ENCODE results near the gene LDLRAD3. TPM values are rescaled to one million over a fixed set of nuclear protein-coding genes. Genes with fewer than 3 reads are reported as not detected.

LDLRAD3 gene
- total RNA-seq, 1 experiment from 2014 or later = 11.0 TPM

DNA sequence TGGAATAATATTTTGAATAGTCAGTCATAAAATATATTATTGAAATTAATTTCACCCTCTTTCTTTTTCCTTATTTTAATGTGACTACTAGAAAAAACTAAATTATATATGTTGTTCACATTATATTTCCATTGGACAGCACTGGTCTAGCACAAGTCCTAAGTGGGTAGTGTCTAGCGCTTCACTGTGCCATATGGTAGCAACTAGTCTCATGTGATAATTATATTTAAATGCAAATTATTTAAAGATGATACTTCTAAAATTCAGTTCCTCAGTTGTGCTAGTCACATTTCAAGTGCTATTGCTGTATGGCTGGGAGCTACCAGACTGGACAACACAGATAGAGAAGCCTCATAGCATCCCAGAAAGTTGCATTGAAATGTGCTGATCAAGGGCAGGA is 19.1 kb upstream of the LDLRAD3 start:
- DNase-seq (ENCODE audit: extremely low read depth, low read depth) = no peak

DNA sequence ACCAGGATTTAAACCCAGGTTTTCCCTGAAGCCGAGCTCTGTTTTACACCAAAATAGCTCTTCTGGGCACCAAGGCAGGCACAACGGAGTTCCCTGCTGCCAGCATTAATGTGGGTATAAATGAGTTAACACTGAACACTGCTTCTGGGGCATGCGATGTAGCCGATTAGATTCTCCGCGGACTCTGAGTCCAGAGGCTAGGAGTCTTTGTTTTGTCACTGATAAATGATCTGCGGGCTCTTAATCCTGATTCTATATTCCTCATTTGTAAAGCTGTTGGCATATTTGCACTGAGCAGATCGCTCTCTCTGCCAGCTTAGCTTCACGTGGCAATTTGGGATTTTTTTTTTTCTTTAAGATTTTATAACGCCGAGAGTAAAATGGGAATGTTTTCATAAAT is 16.8 kb upstream of the LDLRAD3 start:
- no peak for DNase-seq (ENCODE audit: extremely low read depth, low read depth)

DNA sequence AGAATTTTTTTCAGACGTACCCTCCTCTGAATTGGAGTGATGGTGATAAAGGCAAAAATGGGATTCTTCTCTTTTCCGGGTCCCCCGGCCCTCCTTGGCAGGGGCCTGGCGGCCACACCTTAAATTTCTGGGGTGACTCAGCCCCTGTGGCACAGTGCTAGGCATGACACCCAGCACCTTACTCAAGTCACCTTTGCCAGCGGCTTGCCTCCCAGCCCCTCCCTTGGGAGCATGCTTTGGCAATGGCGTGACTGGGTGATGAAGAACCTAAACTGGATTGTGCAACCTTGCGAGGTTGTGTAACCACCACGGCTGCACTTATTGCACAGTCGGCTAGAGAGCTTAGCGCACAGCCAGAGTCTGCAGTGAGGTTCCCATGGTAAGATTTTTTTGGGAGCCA is 16.2 kb upstream of the LDLRAD3 start:
- peak; percentile 74 for DNase-seq (ENCODE audit: extremely low read depth, low read depth)

DNA sequence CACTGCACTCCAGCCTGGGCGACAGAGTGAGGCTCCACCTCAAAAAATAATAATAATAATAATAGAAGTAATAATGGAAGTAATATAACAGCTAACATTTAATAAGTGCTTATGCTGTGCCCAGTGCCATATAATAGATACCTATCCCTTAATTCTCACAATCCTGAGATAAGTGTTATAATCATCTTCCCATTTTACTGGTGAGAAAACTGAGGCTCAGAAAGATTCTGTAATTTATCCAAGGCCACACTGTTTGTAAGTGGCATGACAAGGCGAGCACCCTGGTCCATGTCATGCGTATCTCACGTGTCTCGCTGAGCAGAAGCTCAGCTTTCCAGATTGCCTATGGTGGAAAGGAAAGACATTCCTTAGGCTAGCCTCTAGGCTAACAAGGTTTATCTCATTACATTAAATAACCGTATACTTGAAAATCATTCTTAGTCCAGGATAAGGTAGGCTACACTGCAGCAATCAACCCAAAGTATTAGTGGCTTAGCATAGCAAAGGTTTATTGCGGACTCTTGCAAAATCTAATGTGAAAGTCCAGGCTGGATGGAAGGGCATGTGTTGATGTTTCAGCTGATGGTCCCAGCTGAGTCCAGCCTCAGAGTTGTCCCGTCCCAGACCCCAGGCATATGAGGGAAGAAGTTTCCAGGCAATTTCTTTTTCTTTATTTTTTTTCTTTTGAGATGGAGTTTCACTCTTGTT is 15.0 kb upstream of the LDLRAD3 start:
- no peak for DNase-seq (ENCODE audit: extremely low read depth, low read depth)

DNA sequence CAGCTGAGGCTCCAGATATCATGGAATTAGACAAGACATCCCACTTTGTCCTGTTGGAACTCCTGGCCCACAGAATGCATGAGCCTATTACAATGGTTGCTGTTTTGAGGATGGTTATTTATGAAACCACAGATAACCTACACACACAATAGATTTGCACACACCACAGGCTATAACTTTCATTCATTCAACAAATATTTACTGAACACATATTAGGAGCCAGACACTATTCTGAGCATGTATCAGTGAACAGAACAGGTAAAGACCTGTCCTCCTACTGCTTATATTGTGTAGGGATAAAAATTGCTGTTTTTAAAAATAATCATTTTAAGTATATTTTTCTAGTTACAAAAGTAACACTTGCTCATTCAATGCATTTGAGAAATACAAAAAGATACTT is 13.4 kb upstream of the LDLRAD3 start:
- DNase-seq (ENCODE audit: extremely low read depth, low read depth) = no peak

DNA sequence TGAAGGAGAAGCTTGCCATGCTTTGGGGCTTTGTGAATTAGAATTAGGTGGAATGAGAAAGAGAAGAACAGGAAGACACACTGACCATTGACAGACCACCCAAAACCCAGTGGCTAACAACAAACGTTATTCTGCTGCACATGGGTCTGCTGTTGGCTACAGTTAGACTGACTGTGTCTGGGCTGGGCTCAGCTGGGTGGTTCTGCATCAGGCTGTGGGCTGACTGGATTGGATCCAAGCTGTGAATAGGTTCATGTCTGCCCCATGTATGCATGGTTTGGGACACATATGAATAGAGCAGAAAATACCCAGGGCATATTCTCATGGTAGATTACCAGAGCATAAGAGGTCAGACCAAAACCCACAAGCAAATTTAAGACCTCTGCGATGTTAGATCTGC is 11.7 kb upstream of the LDLRAD3 start:
- DNase-seq (ENCODE audit: extremely low read depth, low read depth) = no peak

DNA sequence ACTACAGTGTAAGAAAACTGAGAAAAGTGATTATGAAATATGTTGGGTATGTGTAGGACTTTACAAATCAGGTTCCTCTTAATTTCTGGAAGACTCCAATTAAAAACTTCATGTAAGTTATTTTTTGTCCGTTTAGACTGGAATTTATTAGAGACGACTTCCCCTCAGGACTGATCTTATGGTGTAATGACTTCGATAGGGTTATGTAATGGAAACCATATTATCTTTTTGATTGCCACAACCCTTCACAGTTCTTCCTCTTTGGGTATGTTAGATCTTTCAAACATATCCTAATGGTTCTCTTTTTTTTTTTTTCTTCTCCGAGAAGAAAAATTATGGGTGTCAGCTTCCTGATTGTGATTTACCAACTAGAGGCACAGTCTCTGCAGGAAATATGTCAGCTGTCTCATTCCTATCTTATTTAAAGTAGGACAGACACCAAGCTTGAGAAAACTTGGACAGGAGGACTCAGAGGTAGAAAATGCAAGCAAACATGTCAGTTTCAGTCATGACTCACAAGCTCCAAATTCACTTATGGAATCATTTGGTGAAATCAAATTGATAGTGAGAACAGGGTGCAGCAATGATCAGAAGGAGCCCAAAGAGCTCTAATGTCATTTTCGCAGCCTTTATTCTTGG is 11.1 kb upstream of the LDLRAD3 start:
- no peak for DNase-seq (ENCODE audit: extremely low read depth, low read depth)

DNA sequence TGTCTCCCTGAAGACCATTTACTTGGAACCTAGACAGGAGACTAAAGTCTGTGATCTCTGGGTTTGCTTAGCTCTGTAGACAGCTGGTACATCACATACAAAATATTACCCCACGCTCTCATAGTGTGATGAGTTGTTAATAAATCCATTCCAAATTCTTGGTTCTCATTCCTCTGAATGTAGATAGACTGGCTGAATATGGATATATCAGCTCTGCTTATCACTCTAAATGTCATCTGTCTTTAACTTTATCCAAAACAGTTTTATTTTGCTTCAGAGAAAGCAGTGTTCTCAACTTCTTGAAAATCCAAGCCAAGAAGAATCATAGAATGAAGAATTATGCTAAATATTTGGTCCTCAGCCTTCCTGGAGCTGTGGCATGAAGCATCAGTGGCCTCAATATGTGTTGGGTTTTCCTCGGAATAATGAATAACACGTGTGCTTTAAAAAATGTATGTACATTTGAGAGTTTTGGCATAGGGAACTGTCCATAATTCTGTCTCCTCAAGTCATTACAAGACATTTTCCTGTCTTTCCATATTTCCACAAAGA is 10.5 kb upstream of the LDLRAD3 start:
- DNase-seq (ENCODE audit: extremely low read depth, low read depth) = no peak

DNA sequence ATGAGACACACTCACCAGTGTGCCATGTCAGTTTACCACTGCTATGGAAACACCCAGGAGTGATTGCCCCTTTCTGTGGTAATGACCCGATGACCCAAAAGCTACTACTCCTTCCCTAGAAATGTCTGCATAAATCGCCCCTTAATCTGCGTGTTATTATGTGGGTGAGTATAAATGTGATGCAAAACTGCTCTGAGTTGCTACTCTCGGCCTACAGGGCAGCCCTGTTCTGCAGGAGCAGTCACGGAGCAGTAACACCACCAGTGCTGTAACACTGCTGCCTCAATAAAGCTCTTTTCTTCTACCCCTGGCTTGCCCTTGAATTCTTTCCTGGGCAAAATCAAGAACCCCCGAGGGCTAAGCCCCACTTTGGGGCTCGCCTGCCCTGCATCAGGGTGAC is 9.6 kb upstream of the LDLRAD3 start:
- no peak for DNase-seq (ENCODE audit: extremely low read depth, low read depth)

DNA sequence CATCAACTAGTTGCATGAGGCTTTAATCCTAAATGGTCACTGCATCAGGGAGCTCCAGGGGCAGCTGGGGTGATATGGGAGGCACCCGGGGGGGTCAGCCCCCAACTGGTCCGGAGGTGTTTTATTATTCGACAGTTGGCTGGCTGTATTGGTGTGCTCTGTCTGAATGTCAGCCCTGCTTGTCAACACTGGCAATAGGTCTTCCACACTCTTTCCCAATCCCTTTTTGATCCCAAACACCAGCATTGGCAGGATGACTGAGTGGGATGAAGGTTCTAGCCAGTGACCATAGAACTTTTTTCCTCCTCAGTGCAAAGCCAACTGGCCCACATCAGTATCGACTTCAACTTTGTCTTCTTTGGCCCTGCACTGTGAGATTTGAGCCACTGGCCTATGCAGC is 8.9 kb upstream of the LDLRAD3 start:
- no peak for DNase-seq (ENCODE audit: extremely low read depth, low read depth)

DNA sequence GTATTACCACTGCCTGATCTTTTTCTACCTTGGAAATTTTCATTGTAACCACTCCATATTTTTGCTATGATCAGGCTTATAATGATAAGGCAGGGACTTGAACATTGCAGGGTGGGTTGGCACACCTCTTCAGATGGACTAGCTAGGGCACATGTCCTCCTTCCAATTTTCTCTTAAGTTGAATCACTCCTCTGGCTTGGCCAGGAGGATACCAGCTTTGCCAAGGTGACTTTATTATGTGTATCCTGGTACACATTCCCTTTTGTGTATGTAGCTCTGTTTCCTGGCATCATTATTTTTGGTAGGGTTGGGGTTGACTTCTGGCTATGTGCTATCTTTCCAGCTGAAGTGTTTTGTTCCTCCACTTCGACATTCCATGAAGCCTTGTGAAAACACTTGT is 8.5 kb upstream of the LDLRAD3 start:
- no peak for DNase-seq (ENCODE audit: extremely low read depth, low read depth)

DNA sequence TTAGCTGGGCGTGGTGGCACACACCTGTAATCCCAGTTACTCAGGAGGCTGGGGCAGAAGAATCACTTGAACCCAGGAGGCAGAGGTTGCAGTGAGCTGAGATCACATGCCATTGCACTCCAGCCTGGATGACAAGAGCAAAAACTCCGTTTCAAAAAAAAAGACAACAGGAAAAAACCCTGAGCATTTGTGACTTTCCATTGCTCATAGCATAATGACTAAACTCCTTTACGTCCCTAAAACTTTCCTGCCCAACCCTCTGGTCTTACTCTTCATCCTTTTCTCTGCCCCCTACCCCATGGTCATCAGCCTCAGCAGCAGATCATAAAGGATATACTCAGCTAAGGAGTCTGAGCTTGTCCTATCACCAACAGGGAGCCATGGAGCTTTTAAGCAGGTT is 6.8 kb upstream of the LDLRAD3 start:
- DNase-seq (ENCODE audit: extremely low read depth, low read depth) = no peak

DNA sequence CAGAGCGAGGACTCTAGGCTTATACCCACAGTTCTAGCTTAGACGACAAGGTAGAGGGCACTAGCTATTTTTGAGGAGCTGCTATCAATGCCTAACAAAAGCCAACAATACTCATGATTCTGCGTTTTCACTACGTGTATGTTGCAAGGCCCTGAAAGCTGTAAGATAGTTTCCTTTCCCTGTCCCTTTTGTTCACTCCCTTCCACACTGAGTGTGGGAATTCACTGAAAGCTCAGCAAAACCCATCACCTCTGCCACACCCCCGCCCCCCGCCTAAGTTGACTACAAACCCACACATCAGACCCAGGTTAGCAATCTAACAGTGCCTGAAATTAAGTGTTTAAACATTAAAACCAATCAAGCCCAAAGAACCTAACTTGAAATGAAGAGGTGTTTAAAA is 6.2 kb upstream of the LDLRAD3 start:
- no peak for DNase-seq (ENCODE audit: extremely low read depth, low read depth)

DNA sequence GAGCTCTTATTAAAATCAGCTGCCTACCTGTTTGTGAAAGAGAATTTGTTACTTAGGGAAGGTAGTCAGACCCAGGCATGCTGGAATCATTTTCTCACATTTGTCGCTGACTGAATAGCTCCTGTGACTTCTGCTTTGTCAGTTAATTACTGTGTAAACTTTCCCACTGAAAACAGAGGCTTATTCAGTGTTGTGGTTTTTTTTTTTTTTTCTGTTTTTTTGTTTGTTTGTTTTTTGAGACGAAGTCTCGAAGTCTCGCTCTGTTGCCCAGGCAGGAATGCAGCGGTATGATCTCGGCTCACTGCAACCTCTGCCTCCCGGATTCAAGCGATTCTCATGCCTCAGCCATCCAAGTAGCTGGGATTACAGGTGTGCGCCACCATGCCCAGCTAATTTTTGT is 5.6 kb upstream of the LDLRAD3 start:
- DNase-seq (ENCODE audit: extremely low read depth, low read depth) = no peak

DNA sequence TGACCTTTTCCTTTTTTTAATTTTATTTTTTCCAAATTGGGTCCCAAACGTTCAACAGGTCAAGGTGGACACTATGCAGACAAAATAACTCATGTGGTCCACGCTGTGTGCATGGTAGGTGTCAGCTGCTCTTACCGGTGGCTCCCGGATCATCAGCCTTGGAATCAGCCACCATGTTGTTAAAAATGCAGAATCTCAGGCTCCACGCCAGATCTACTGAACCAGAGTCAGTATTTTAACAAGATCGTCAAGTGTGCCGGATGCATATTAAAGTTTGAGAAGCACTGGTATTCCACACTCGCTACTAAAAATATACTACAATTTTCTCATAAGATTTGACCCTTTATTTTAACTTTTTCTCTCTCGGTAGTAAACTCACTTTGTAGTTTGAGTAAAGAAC is 553 bp upstream of the LDLRAD3 start:
- no peak for DNase-seq (ENCODE audit: extremely low read depth, low read depth)

DNA sequence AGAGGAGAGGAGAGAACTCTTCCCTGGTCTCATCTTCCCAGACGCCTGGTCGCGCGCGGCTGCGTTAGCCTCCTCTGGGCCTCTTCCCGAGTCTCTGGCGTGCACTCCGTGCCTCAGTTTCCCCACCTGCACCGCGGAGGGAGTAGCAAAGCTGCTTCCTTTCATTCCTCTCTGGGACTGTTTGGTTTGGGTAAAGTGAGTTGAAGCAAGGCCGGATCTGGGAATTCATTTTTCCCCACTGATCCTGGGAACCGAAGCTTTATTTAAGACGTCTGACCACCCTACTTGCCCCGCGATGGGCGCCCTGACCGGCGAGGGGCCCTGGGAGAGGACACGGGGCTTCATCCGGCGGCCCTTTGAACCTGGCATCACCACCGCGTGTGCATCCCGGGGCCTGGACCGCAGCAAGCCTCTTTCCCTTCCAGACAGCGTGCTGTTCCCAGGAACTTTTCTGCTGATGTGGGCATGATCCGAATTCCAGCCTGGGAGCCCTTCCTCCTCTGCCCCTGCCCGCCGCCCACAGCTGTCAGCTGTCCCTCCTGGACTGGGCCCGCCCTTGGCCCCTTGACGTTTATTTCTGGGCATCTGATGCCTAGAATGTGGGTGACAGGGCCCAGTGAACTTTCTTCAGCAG is 758 bp downstream of the LDLRAD3 start:
- no peak for DNase-seq (ENCODE audit: extremely low read depth, low read depth)

DNA sequence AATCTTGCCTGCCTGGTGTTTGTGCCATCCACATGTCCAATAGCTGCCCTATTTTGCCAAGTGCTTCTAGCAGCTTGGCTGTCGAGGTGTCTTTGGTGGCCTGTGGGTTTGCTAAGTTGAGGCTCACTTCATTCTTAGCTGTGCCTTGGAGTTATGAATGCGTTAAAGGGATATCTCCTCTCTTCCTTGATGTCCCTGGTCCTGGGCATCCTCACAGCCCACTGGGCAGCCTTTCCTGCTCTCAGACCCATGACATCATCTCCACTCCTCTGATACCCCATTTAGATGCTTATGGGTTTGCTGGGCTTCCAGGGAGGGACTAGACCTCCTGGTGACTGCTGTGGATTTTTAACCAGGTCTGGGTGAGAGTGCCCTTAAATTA is 1.3 kb downstream of the LDLRAD3 start:
- no peak for DNase-seq (ENCODE audit: extremely low read depth, low read depth)

DNA sequence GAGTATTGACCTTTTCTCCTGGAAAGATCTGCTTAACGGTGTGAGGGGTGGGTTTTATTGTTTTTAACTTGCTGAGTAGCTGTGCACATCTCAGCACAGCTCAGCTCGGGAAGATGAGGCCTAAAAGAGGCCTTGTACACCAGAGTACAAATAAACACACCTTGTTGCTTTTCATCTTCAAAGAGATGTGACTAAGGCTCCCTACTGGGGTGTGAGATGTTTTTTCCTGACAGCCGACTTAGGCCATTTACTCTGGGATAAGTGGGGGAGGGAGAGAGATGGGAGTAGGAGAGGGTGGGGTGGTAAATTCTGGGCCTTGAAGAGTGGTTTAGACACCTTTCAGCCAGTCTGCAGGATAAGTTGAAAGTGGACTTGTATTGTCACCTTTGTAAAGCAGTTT is 2.9 kb downstream of the LDLRAD3 start:
- no peak for DNase-seq (ENCODE audit: extremely low read depth, low read depth)

DNA sequence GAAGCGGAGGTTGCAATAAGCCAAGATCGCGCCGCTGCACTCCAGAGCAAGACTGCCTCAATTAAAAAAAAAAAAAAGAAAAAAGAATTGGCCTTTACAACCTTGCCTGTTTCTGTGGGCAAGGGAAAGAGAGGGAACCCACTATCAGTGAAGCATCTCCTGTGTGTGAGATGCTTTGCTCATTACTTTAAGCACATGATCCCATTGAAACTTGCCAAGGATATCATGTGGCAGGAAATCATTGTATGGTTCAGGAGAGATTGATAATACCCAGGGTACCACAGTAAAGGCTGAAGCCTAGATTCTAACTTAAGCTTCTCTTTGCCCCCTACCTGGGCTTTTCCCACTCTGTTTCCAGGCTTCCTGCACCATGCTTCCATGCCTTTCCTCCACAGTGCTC is 3.6 kb downstream of the LDLRAD3 start:
- DNase-seq (ENCODE audit: extremely low read depth, low read depth) = no peak

DNA sequence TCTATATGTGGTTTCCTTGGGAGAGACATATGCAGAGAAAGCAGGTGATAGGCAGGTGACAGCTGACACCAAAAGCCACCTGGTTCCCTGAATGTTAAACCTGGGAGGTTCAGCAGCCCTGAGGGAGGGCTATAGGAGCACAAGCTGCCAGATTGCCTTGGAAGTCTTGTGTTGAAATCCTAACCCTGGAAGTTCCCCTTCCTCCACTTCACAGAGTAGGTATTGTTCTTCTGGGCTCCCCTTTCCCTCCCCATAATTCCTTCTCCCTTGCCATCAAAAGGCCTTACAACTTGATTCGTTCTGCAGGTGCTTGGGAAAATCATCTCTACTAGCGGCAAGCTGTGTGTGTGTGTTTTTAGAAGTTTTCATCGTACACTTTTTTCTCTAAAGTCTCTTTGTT is 5.4 kb downstream of the LDLRAD3 start:
- no peak for DNase-seq (ENCODE audit: extremely low read depth, low read depth)

DNA sequence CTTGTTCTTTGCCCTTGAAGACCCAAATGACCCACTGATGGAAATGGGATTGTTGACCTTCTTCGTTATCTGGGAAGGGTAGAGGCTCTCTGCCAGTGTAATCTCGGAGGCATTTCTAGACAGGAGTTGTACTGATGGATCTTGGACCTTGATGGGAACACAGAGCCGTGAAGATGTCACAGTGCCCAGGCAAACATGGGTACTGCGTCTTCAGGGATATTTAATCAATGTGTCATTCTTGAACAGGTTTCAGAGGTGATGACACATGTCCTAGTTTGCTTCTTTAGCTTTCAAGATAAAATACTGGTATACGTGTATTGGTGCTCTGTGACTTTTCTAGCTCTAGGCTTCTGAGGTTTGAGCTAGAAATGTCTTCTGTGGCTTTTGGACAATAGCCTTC is 6.2 kb downstream of the LDLRAD3 start:
- DNase-seq (ENCODE audit: extremely low read depth, low read depth) = no peak

DNA sequence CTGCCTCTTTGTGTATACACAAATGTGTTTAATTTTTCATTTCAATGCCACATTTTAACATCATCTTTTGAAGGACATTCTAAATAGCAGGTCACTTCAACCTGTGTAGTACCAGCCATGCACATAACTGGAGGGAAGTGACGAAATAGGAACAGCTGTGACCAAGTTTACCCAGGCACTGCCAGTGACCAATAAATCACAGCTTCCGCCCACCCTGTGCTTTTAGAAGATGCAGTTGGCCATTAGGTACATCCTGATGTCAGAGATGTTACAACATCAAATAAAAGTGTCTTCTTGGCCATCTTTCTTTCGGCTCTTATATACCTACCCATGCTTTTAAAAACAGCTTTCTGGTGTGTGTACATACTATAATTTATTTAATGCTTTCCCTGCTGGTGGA is 7.8 kb downstream of the LDLRAD3 start:
- no peak for DNase-seq (ENCODE audit: extremely low read depth, low read depth)

All from NCI-H460 (cell line).